GM23338 (cell line): ENCODE measurements around the gene CIAO3. TPM values are rescaled to one million over a fixed set of nuclear protein-coding genes. Genes with fewer than 3 reads are reported as not detected.

Experiments used
- ATAC-seq: fragments of 200-7000 bp; cut with Tn5 transposase; 3 replicates; pipeline ENCODE4 v1.9.1; 2020
- DNase-seq: peaks from one replicate; pipeline ENCODE4 v3.0.0-alpha.2; 2015; ENCODE audit warnings: low spot score
- H2AFZ ChIP-seq: fragments of 200-600 bp; sonication (generic); 2 replicates; pipeline ENCODE4 v1.8.0; 2016; ENCODE audit warnings: antibody characterized with exemption, mild to moderate bottlenecking, moderate library complexity
- H3F3A ChIP-seq: fragments of 200-600 bp; sonication (generic); replicated peaks from 2 replicates; pipeline ENCODE4 v1.8.0; 2017; ENCODE audit warnings: antibody characterized with exemption, mixed run types, low read depth
- H3K27ac ChIP-seq: fragments of 200-600 bp; sonication (generic); 2 replicates; pipeline ENCODE4 v1.6.1; 2016; ENCODE audit warnings: low read depth
- H3K27me3 ChIP-seq: fragments of 200-600 bp; sonication (generic); 2 replicates; pipeline ENCODE4 v1.8.0; 2016; ENCODE audit warnings: mild to moderate bottlenecking, mixed run types, moderate library complexity; ENCODE audit not compliant: insufficient read depth
- H3K36me3 ChIP-seq: fragments of 200-600 bp; sonication (generic); 2 replicates; pipeline ENCODE4 v1.8.0; 2016; ENCODE audit warnings: mild to moderate bottlenecking; ENCODE audit not compliant: insufficient read depth
- H3K4me1 ChIP-seq: fragments of 200-600 bp; sonication (generic); 2 replicates; pipeline ENCODE4 v1.8.0; 2016; ENCODE audit warnings: mild to moderate bottlenecking, moderate library complexity; ENCODE audit not compliant: insufficient read depth
- H3K4me2 ChIP-seq: fragments of 200-600 bp; sonication (generic); 2 replicates; pipeline ENCODE4 v1.7.1; 2017; ENCODE audit warnings: mixed run types
- H3K4me3 ChIP-seq: fragments of 200-600 bp; sonication (generic); 2 replicates; pipeline ENCODE4 v1.6.1; 2016; ENCODE audit warnings: mixed run types
- H3K79me2 ChIP-seq: fragments of 200-600 bp; sonication (generic); replicated peaks from 2 replicates; pipeline ENCODE4 v1.8.0; 2017; ENCODE audit warnings: mild to moderate bottlenecking; ENCODE audit not compliant: insufficient read depth
- H3K9me2 ChIP-seq: fragments of 200-600 bp; sonication (generic); 2 replicates; pipeline ENCODE4 v1.8.0; 2017; ENCODE audit not compliant: insufficient read depth
- H4K20me1 ChIP-seq: fragments of 200-600 bp; sonication (generic); replicated peaks from 2 replicates; pipeline ENCODE4 v1.8.0; 2017; ENCODE audit warnings: mild to moderate bottlenecking; ENCODE audit not compliant: insufficient read depth
- H3K27ac Mint-ChIP-seq: 2 replicates; pipeline ENCODE4 v1.8.0; 2020; ENCODE audit warnings: inconsistent platforms, mild to moderate bottlenecking, moderate library complexity, mixed read lengths
- H3K27me3 Mint-ChIP-seq: 3 replicates; pipeline ENCODE4 v1.8.0; 2022; ENCODE audit warnings: low read depth, mild to moderate bottlenecking, moderate library complexity, mixed read lengths, inconsistent platforms; ENCODE audit not compliant: insufficient read depth, poor library complexity
- H3K36me3 Mint-ChIP-seq: 3 replicates; pipeline ENCODE4 v1.8.0; 2021; ENCODE audit warnings: low read depth, mild to moderate bottlenecking, inconsistent platforms, moderate library complexity, mixed read lengths
- H3K4me1 Mint-ChIP-seq: 3 replicates; pipeline ENCODE4 v1.8.0; 2020; ENCODE audit warnings: mild to moderate bottlenecking, inconsistent platforms, mixed read lengths
- H3K4me3 Mint-ChIP-seq: 3 replicates; pipeline ENCODE4 v1.8.0; 2021; ENCODE audit warnings: moderate library complexity, mild to moderate bottlenecking, inconsistent platforms, mixed read lengths
- H3K9me3 Mint-ChIP-seq: 3 replicates; pipeline ENCODE4 v1.8.0; 2020; ENCODE audit warnings: moderate library complexity, mild to moderate bottlenecking, inconsistent platforms, mixed read lengths
- ETS1 ChIP-seq: IDR thresholded peaks from 2 replicates; pipeline ENCODE4 v1.6.1; 2016; ENCODE audit warnings: antibody characterized with exemption
- EZH2phosphoT487 ChIP-seq: fragments of 200-600 bp; sonication (generic); IDR thresholded peaks from one replicate; pipeline ENCODE4 v1.8.1; 2018; ENCODE audit warnings: antibody characterized with exemption; ENCODE audit not compliant: unreplicated experiment
- JUNB ChIP-seq: IDR thresholded peaks from one replicate; pipeline ENCODE4 v1.6.1; 2016; ENCODE audit warnings: antibody characterized with exemption; ENCODE audit not compliant: unreplicated experiment
- POLR2AphosphoS5 ChIP-seq: IDR thresholded peaks from 2 replicates; pipeline ENCODE4 v1.6.1; 2016; ENCODE audit warnings: antibody characterized with exemption, low read depth
- STAT1 ChIP-seq: IDR thresholded peaks from one replicate; pipeline ENCODE4 v1.6.1; 2016; ENCODE audit warnings: antibody characterized with exemption; ENCODE audit not compliant: unreplicated experiment
- ZNF114 ChIP-seq: fragments of 250-450 bp; sonication (Bioruptor Pico); IDR thresholded peaks from 2 replicates; pipeline ENCODE4 v1.5.0; 2020; ENCODE audit warnings: mild to moderate bottlenecking, moderate library complexity
- ZNF331 ChIP-seq: fragments of 250-450 bp; sonication (Bioruptor Pico); IDR thresholded peaks from 2 replicates; pipeline ENCODE4 v1.5.0; 2020; ENCODE audit warnings: low read depth, mild to moderate bottlenecking, moderate library complexity
- polyA plus RNA-seq: library from polyadenylated mRNA; unstranded; fragments of >200 nt; fragmentation: Nextera tagmentation; extraction: Ambion mirVana; gene quantifications from 2 replicates; pipeline ENCODE4 v1.2.1, GENCODE V29; 2016
- total RNA-seq: library from RNA; depleted of rRNA; stranded (reverse); fragments of >200 nt; shearing (Covaris generic); gene quantifications from 2 replicates; pipeline ENCODE4 v1.2.3, GENCODE V29; 2014

Gene CIAO3
- total and polyA plus RNA-seq, 2 experiments from 2014 or later: 13.0 to 42.3 TPM

GRCh38 chr16:760545-761343 is 19.9 kb upstream of the CIAO3 start, which contains the start of gene MSLN:
Gene MSLN (plus strand): TSS chr16:760734. CDS start chr16:762681, 1,947 bp downstream.
- ATAC-seq (no peak), DNase-seq (no peak)
- Mint-ChIP-seq H3K36me3 (no peaks in the 10 kb centered on the region), H3K27ac (no peak within 1 kb of the TSS; the same call in 1 of the 2 replicates), H3K27me3 (peaks cover 10% of the 10 kb centered on the region), H3K4me1 (no peaks in the 10 kb centered on the region; the same call in 1 of the 3 replicates), H3K4me3 (no peak within 1 kb of the TSS), H3K9me3 (no peaks in the 10 kb centered on the region; the same call in 1 of the 3 replicates)
- Histone ChIP-seq H3K36me3 (no peaks in the 10 kb centered on the region), H4K20me1 (no peaks in the 10 kb centered on the region), H3K79me2 (no peaks in the 10 kb centered on the region), H3F3A (no peaks in the 10 kb centered on the region), H3K4me2 (no peak within 1 kb of the TSS), H3K4me3 (no peak within 1 kb of the TSS), H3K27me3 (no peaks in the 10 kb centered on the region), H3K4me1 (no peaks in the 10 kb centered on the region), H3K27ac (0 out of 2 replicates have a peak within 1 kb of the TSS, but pooled peaks have one; percentile 19), H3K9me2 (no peaks in the 10 kb centered on the region), H2AFZ (no peak within 1 kb of the TSS; the same call in 1 of the 2 replicates)
- TF ChIP-seq ZNF331 (CRISPR knock-in tag): no peak

- no peaks in the 10 kb centered on the region for H3K79me2 ChIP-seq
- H3K9me2 ChIP-seq: no peaks in the 10 kb centered on the region
- H3K4me3 Mint-ChIP-seq: no peak overlapping the region
- H3K27me3 ChIP-seq: no peaks in the 10 kb centered on the region
- no peaks in the 10 kb centered on the region for H3F3A ChIP-seq
- no peaks in the 10 kb centered on the region for H4K20me1 ChIP-seq
- peaks cover 10% of the 10 kb centered on the region for H3K27me3 Mint-ChIP-seq
- no peak overlapping the region for H3K27ac ChIP-seq
- H3K4me1 ChIP-seq: no peaks in the 10 kb centered on the region
- no peaks in the 10 kb centered on the region; the same call in 1 of the 3 replicates for H3K9me3 Mint-ChIP-seq
- H3K36me3 ChIP-seq: no peaks in the 10 kb centered on the region
- no peak overlapping the region for H2AFZ ChIP-seq
- ATAC-seq: no peak
- no peak overlapping the region for H3K4me2 ChIP-seq
- H3K27ac Mint-ChIP-seq: no peak overlapping the region; the same call in 1 of the 2 replicates
- DNase-seq: no peak
- TF ChIP-seq EZH2phosphoT487: no peak
- H3K4me3 ChIP-seq: no peak overlapping the region
- no peaks in the 10 kb centered on the region for H3K36me3 Mint-ChIP-seq
- H3K4me1 Mint-ChIP-seq: no peaks in the 10 kb centered on the region; the same call in 1 of the 3 replicates
These were observed 19.3 kb upstream of the CIAO3 start for GRCh38 chr16:760065-760464.

DNA sequence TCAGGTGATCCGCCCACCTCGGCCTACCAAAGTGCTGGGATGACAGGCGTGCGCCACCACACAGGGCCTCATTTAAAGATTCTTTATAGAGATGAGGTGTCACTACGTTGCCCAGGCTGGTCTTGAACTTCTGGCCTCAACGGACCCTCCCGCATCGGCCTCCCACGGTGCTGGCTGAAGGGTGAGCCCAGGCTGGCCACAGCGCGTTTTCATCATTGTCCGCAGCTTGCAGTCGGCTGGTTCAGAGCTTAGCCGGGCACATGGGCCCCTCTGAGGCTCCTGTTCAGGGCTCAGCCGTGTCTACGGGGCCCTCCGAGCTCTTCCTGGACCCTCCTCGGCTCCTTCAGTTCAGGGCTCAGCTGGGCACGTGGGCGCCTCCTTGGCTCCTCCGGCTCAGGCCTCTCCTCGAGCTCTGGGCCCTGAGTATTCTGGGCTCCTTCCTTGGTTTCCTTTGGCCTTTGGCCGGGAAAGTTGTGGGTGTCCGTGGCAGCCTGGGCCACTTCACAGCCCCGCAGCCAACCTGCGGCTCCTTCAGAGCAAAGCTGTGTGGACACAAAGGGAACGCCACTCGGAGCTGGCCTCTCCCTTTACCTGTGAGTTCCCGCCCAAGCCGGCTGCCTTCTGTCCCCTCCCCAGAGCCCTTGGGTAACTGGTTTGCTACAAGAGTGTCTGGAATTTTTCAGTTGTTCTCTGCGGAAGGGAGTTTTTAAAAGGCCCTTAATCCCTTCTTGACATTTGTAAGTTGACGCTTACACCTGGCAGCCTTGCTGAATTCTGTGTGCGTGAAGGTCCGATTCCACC is 18.5 kb upstream of the CIAO3 start:
- no peaks in the 10 kb centered on the region; the same call in 1 of the 3 replicates for H3K4me1 Mint-ChIP-seq
- ATAC-seq: peak; percentile 29
- H3K27ac Mint-ChIP-seq: no peak overlapping the region; the same call in 1 of the 2 replicates
- no peak overlapping the region for H3K4me3 ChIP-seq
- H3K9me2 ChIP-seq: no peaks in the 10 kb centered on the region
- TF ChIP-seq POLR2AphosphoS5 (no peak), ZNF114 (no peak), ETS1 (no peak), JUNB (no peak), ZNF331 (CRISPR knock-in tag) (no peak), EZH2phosphoT487 (no peak), STAT1 (no peak)
- no peak overlapping the region for H3K4me3 Mint-ChIP-seq
- H3K4me1 ChIP-seq: no peaks in the 10 kb centered on the region
- H2AFZ ChIP-seq: no peak overlapping the region
- H3K27me3 Mint-ChIP-seq: peaks cover 12% of the 10 kb centered on the region
- H3K27ac ChIP-seq: 0 out of 2 replicates have a peak overlapping the region, but pooled peaks have one; percentile 19
- no peaks in the 10 kb centered on the region for H3K27me3 ChIP-seq
- no peak for DNase-seq
- no peaks in the 10 kb centered on the region for H3F3A ChIP-seq
- no peaks in the 10 kb centered on the region for H3K36me3 ChIP-seq
- H4K20me1 ChIP-seq: no peaks in the 10 kb centered on the region
- H3K79me2 ChIP-seq: no peaks in the 10 kb centered on the region
- H3K9me3 Mint-ChIP-seq: no peaks in the 10 kb centered on the region; the same call in 1 of the 3 replicates
- H3K4me2 ChIP-seq: no peak overlapping the region
- no peaks in the 10 kb centered on the region for H3K36me3 Mint-ChIP-seq
